ENCODE data around the gene KIF13A. TPM values are rescaled to one million over a fixed set of nuclear protein-coding genes. Genes with fewer than 3 reads are reported as not detected.
A peak's percentile ranks its signal among the peaks of the same experiment; 100 is the strongest.

The KIF13A gene
- total RNA-seq, 1 donor from 2014 or later, result 28.9 TPM

GRCh38 chr6:17945575-17945974 lies 41.9 kb downstream of the KIF13A start:
- TF ChIP-seq CTCF (IDR thresholded peaks at IDR 0.05), result no peak
- intact Hi-C loops (cut with DNase I), result loop anchor here (2.0 kb wide), 1 partner anchor 15 kb away; no protein-coding TSS in a partner anchor
- no peaks in the 10 kb centered on the region for H3K36me3 ChIP-seq
- no peak for DNase-seq (ENCODE audit: low spot score in 2 of 2)
- H3K4me1 ChIP-seq, result peaks cover 0 to 28% of the 10 kb centered on the region in 2 donors
- peak overlapping the region in 1 of 2 donors; percentile 12 for H3K27ac ChIP-seq
- no peaks in the 10 kb centered on the region for H3K9me3 ChIP-seq
- H3K27me3 ChIP-seq, result no peaks in the 10 kb centered on the region
- H3K4me3 ChIP-seq, result no peak overlapping the region

- Histone ChIP-seq H3K4me3 (no peak overlapping the region), H3K27me3 (no peaks in the 10 kb centered on the region), H3K9me3 (no peaks in the 10 kb centered on the region), H3K36me3 (no peaks in the 10 kb centered on the region), H3K4me1 (peaks cover 0 to 28% of the 10 kb centered on the region in 2 donors), H3K27ac (peak overlapping the region in 1 of 2 donors; percentile 12)
- no peak for TF ChIP-seq CTCF (IDR thresholded peaks at IDR 0.05)
- intact Hi-C loops (cut with DNase I), result loop anchor here (2.0 kb wide), 1 partner anchor 14 kb away; no protein-coding TSS in a partner anchor
- no peak for DNase-seq (ENCODE audit: low spot score in 2 of 2)
These were observed 42.3 kb downstream of the KIF13A start for GRCh38 chr6:17945111-17945510.

GRCh38 chr6:17941318-17941717 lies 46.1 kb downstream of the KIF13A start:
- H3K27me3 ChIP-seq, result no peaks in the 10 kb centered on the region
- H3K36me3 ChIP-seq, result no peaks in the 10 kb centered on the region
- no peak overlapping the region for H3K4me3 ChIP-seq
- DNase-seq (ENCODE audit: low spot score in 2 of 2), result no peak
- intact Hi-C loops (cut with DNase I), result no loop called here
- peaks cover 0 to 26% of the 10 kb centered on the region in 2 donors for H3K4me1 ChIP-seq
- H3K27ac ChIP-seq, result no peak overlapping the region
- no peaks in the 10 kb centered on the region for H3K9me3 ChIP-seq
- no peak for TF ChIP-seq CTCF (IDR thresholded peaks at IDR 0.05)

- no peak for TF ChIP-seq CTCF (IDR thresholded peaks at IDR 0.05)
- no peaks in the 10 kb centered on the region for H3K27me3 ChIP-seq
- no peak for DNase-seq (ENCODE audit: low spot score in 2 of 2)
- peaks cover 0 to 29% of the 10 kb centered on the region in 2 donors for H3K4me1 ChIP-seq
- no peaks in the 10 kb centered on the region for H3K36me3 ChIP-seq
- no peak overlapping the region for H3K4me3 ChIP-seq
- H3K9me3 ChIP-seq, result no peaks in the 10 kb centered on the region
- intact Hi-C loops (cut with DNase I), result no loop called here
- H3K27ac ChIP-seq, result no peak overlapping the region
These were observed 47.2 kb downstream of the KIF13A start for GRCh38 chr6:17940151-17940792.

- Histone ChIP-seq H3K27ac (no peak overlapping the region), H3K36me3 (no peaks in the 10 kb centered on the region), H3K27me3 (no peaks in the 10 kb centered on the region), H3K4me3 (no peak overlapping the region), H3K4me1 (peaks cover 0 to 32% of the 10 kb centered on the region in 2 donors), H3K9me3 (no peaks in the 10 kb centered on the region)
- TF ChIP-seq CTCF (IDR thresholded peaks at IDR 0.05), result no peak
- no peak for DNase-seq (ENCODE audit: low spot score in 2 of 2)
- intact Hi-C loops (cut with DNase I), result no loop called here
These were observed 48.5 kb downstream of the KIF13A start for GRCh38 chr6:17938901-17939300.
